ENCODE data around the gene SMLR1. TPM values are rescaled to one million over a fixed set of nuclear protein-coding genes. Genes with fewer than 3 reads are reported as not detected.
"Not testable (repeated sequence)": the region's sequence is repeated elsewhere in the genome, so short reads cannot be mapped to it uniquely, and the experiment has no call there.

Gene SMLR1
- total and polyA plus RNA-seq, 12 donors, result 0.08 to 3.9 (median 0.42) TPM; not detected in 3

DNA sequence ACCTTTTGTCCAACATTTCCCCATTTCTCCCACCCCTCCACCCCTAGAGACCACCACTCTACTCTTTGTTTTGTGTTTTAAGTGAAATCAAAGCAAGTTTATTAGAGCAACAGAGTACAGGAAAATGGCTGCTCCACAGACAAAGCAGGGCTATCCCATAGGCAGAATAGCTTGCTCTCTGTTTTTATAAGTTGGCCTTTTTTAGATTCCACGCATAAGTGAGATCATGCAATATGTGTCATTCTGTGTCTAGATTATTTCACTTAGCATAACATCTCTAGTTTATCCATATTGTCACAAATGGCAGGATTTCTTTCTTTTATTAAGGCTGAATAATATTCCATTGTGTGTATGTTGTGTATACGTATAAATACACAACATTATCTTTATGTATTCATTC, 30.1 kb upstream of the SMLR1 start:
- DNase-seq, result no peak
- Histone ChIP-seq H3K27ac (no peak overlapping the region), H3K4me3 (no peak overlapping the region), H3K9me3 (replicated peaks in 1 of 3) (peaks cover 0 to 5% (median 0%) of the 10 kb centered on the region in 3 donors), H3K36me3 (replicated peaks in 1 of 2) (no peaks in the 10 kb centered on the region), H3K27me3 (no peaks in the 10 kb centered on the region), H3K4me1 (replicated peaks in 1 of 2) (no peaks in the 10 kb centered on the region)
- intact Hi-C loops (cut with DNase I), result no loop called here
- 88 to 94% (median 91%) methylated on average over 2 of the region's 2 CpGs for WGBS, 4 donors
- no peak for TF ChIP-seq POLR2A (IDR thresholded peaks at IDR 0.05)
- TF ChIP-seq, protein P1, sequence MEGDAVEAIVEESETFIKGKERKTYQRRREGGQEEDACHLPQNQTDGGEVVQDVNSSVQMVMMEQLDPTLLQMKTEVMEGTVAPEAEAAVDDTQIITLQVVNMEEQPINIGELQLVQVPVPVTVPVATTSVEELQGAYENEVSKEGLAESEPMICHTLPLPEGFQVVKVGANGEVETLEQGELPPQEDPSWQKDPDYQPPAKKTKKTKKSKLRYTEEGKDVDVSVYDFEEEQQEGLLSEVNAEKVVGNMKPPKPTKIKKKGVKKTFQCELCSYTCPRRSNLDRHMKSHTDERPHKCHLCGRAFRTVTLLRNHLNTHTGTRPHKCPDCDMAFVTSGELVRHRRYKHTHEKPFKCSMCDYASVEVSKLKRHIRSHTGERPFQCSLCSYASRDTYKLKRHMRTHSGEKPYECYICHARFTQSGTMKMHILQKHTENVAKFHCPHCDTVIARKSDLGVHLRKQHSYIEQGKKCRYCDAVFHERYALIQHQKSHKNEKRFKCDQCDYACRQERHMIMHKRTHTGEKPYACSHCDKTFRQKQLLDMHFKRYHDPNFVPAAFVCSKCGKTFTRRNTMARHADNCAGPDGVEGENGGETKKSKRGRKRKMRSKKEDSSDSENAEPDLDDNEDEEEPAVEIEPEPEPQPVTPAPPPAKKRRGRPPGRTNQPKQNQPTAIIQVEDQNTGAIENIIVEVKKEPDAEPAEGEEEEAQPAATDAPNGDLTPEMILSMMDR (IDR thresholded peaks at IDR 0.05), result no peak

DNA sequence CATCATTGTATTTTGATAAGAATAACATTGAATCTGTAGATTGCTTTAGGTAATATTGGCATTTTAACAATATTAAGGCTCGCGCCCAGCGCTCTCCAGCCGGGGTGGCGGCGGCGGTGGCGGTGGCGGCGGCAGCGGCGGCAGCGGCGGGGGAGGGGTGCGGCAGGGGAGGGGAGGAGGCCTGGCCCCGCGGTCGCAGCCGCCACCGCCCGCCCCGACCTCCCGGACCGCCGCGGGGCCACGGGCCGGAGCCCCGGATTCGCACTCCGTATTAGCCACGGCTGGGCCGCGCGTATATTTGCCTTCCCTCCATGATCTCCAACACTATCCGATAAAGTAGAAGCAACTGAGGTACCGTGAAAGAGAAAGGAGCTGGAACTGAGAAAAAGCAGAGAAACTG, 25.8 kb upstream of the SMLR1 start:
- DNase-seq; H3K4me1 ChIP-seq (replicated peaks in 1 of 2); H3K27me3 ChIP-seq; intact Hi-C loops (cut with DNase I); H3K36me3 ChIP-seq (replicated peaks in 1 of 2); H3K27ac ChIP-seq; H3K9me3 ChIP-seq (replicated peaks in 1 of 3); H3K4me3 ChIP-seq: not testable (repeated sequence)
- 97 to 100% (median 98%) methylated on average over 11 to 37 of the region's 37 CpGs for WGBS, 4 donors

DNA sequence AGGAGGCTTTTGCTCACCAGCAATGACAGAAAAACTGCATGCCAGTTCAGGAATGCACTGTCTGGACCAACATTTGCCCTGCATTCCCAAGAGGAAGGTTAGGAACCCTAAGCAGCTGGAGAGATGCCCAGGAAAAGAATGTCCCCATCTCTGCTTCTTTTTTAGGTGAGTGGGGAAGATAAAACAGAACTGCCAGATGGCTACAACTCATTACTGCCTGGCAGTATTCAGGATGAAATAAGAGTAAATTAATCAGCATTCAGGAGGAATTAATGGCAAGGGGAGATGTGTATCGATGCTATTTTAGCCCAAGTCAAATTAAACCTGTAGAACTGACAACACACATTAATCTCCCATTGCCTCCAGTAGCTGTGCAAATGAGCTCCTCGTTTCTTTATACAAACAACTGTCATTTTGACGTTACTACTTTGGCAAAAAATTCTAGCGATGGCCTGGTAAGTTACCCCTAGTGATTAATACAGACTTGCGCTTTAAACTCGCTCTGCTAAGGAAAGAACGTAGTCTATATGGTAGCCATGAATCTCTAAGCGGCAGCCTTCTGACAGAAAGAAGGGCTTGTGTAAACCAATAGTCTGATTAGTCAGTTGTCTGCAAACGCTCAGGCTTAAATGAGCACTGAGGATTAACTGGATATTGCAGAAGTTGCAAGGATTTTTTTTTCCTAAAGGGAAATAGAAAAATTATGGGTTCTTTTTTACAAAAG, 16.7 kb upstream of the SMLR1 start:
- TF ChIP-seq, protein P1 (IDR thresholded peaks at IDR 0.05), result no peak
- TF ChIP-seq POLR2A (IDR thresholded peaks at IDR 0.05), result no peak
- intact Hi-C loops (cut with DNase I), result no loop called here
- no peak overlapping the region for H3K27ac ChIP-seq
- no peaks in the 10 kb centered on the region for H3K36me3 ChIP-seq (replicated peaks in 1 of 2)
- H3K9me3 ChIP-seq (replicated peaks in 1 of 3), result no peaks in the 10 kb centered on the region
- no peaks in the 10 kb centered on the region for H3K27me3 ChIP-seq
- 59 to 74% (median 67%) methylated on average over 9 of the region's 9 CpGs for WGBS, 4 donors
- no peaks in the 10 kb centered on the region for H3K4me1 ChIP-seq (replicated peaks in 1 of 2)
- no peak overlapping the region for H3K4me3 ChIP-seq
- DNase-seq, result no peak

DNA sequence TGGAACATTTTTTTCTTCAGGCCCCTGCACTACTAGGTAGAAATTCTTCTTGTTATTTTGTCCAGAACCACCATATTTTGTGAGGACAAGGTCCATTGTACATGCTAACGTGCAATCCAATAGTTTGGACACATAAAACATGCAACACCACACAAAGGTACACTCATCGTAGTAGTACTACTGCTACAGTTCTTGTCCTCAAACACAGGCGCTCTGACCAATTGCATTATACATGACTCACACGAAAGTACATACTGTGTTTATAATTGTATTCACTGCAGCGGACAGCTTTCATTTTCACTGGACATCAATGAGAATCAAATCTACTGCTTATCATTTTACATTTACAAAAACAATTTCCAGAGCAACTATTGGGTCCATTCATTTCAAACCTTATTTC, 15.3 kb upstream of the SMLR1 start:
- Histone ChIP-seq H3K27me3 (no peaks in the 10 kb centered on the region), H3K4me3 (no peak overlapping the region), H3K9me3 (replicated peaks in 1 of 3) (no peaks in the 10 kb centered on the region), H3K4me1 (replicated peaks in 1 of 2) (no peaks in the 10 kb centered on the region), H3K27ac (no peak overlapping the region), H3K36me3 (replicated peaks in 1 of 2) (no peaks in the 10 kb centered on the region)
- TF ChIP-seq, protein P1 (IDR thresholded peaks at IDR 0.05), result no peak
- TF ChIP-seq POLR2A (IDR thresholded peaks at IDR 0.05), result no peak
- WGBS, 4 donors, result 90 to 96% (median 94%) methylated on average over 5 of the region's 5 CpGs
- DNase-seq, result no peak
- intact Hi-C loops (cut with DNase I), result no loop called here

DNA sequence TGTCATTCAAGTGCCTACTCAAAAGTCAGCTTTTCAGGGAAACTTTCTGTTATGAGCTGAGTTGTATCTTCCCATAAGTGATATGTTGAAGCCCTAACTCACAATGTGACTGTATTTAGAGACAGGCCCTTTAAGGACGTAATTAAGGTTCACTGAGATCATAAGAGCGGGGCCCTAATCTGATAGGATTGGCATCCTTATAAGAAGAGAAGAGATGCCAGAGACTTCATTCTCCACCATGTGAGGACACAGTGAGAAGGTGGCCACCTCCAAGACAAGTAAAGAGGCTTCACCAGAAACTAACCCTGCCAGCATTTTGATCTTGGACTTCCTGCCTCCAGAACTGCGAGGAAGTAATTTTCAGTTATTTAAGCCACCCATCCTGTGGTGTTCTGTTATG, 12.7 kb upstream of the SMLR1 start:
- TF ChIP-seq POLR2A (IDR thresholded peaks at IDR 0.05), result no peak
- TF ChIP-seq, protein P1 (IDR thresholded peaks at IDR 0.05), result no peak
- 90 to 95% (median 93%) methylated on average over 3 of the region's 3 CpGs for WGBS, 4 donors

More for the DNA sequence above, 12.7 kb upstream of the SMLR1 start:
- no peak for DNase-seq
- Histone ChIP-seq H3K27me3 (no peaks in the 10 kb centered on the region), H3K27ac (no peak overlapping the region), H3K36me3 (replicated peaks in 1 of 2) (no peaks in the 10 kb centered on the region), H3K4me3 (no peak overlapping the region), H3K9me3 (replicated peaks in 1 of 3) (no peaks in the 10 kb centered on the region), H3K4me1 (replicated peaks in 1 of 2) (no peaks in the 10 kb centered on the region)
- intact Hi-C loops (cut with DNase I), result no loop called here

Measured in adrenal gland (tissue), 12 donors.